LNCaP clone FGC (cell line): ENCODE data around the gene SMIM7.
"Not testable (repeated sequence)": the region's sequence is repeated elsewhere in the genome, so short reads cannot be mapped to it uniquely, and the experiment has no call there.

ENCODE experiments used
- DNase-seq: peaks from one replicate; pipeline ENCODE4 v3.0.0-alpha.2; 2011; ENCODE audit warnings: low read depth
- H3K4me3 ChIP-seq: 2 replicates; pipeline ENCODE4 v1.5.1; 2011; ENCODE audit warnings: mild to moderate bottlenecking, low read depth, low read length, control low read depth
- CTCF ChIP-seq: IDR thresholded peaks from 2 replicates; pipeline ENCODE4 v1.5.1; 2012; ENCODE audit warnings: mild to moderate bottlenecking; ENCODE audit not compliant: control insufficient read depth, insufficient read depth; ENCODE audit errors: extremely low read depth

The SMIM7 gene

GRCh38 chr19:16671652-16672274 is 11.8 kb upstream of the SMIM7 start:
- no peak for DNase-seq
- no peak for TF ChIP-seq CTCF
- no peak overlapping the region for H3K4me3 ChIP-seq

- H3K4me3 ChIP-seq = no peak overlapping the region
- DNase-seq = no peak
- no peak for TF ChIP-seq CTCF
These were observed 10.3 kb upstream of the SMIM7 start for GRCh38 chr19:16670291-16670690.

- H3K4me3 ChIP-seq, DNase-seq: not testable (repeated sequence)
These were observed 8.8 kb upstream of the SMIM7 start for GRCh38 chr19:16668702-16669101.

- DNase-seq = no peak
- no peak overlapping the region for H3K4me3 ChIP-seq
- TF ChIP-seq CTCF = no peak
These were observed 8.2 kb upstream of the SMIM7 start for GRCh38 chr19:16668176-16668575.

GRCh38 chr19:16661480-16662034 is 1.6 kb upstream of the SMIM7 start:
- H3K4me3 ChIP-seq = peak overlapping the region; percentile 80

GRCh38 chr19:16660763-16661479 is 977 bp upstream of the SMIM7 start, which contains the start of gene TMEM38A:
Gene TMEM38A, plus strand, starts transcription at chr19:16661139. Its CDS starts 79 bp downstream, at chr19:16661218.
- peak within 1 kb of the TSS; percentile 80 for H3K4me3 ChIP-seq
- TF ChIP-seq CTCF = no peak
- DNase-seq = no peak

More at GRCh38 chr19:16661480-16662034, 1.6 kb upstream of the SMIM7 start:
- no peak for DNase-seq
- TF ChIP-seq CTCF = no peak

- H3K4me3 ChIP-seq = peak overlapping the region; percentile 80
- no peak for TF ChIP-seq CTCF
- no peak for DNase-seq
These were observed 496 bp downstream of the SMIM7 start for GRCh38 chr19:16659464-16659831.
